CD4-positive, alpha-beta T cell treated with Interleukin-12 subunit alpha and Interleukin-12 subunit beta, for 1 hour (primary cell): ENCODE data around the gene SIT1.
A peak's percentile ranks its signal among the peaks of the same experiment; 100 is the strongest.

ENCODE experiments used
- DNase-seq: peaks from one replicate; pipeline ENCODE4 v3.0.0-alpha.2; 2020

SIT1 gene

GRCh38 chr9:35650341-35651158 is at the start of gene SIT1:
TSS of gene SIT1 (minus strand) at chr9:35650931. CDS start at chr9:35650853, 78 bp downstream.
- DNase-seq: peak; percentile 48

- DNase-seq: no peak
Observed at GRCh38 chr9:35700031-35700430, 49.3 kb upstream of the SIT1 start.

- no peak for DNase-seq
Observed at GRCh38 chr9:35698231-35698630, 47.5 kb upstream of the SIT1 start.

DNA sequence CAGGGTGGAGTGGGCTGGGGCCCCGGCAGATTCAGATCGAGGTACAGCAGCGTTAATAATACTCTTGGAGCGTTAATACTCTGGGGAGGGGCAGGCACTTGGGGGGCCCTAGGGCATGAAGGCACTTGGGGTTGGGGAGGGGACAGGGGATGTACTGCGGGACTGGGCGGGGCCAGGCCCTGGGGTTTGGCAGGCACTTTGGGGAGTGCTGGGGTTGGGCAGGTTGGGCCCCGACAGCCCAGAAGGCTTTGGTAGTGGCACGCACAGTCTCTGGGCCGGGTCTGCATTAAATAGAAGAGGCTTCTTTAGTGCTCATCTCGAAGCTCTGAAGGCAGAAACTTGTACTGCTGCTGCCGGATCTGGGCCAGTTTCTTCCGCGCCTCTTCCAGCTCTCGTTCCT is 46.8 kb upstream of the SIT1 start:
- DNase-seq: no peak

- peak; percentile 71 for DNase-seq
Observed at GRCh38 chr9:35696520-35697215, 45.9 kb upstream of the SIT1 start.

GRCh38 chr9:35695943-35696401 is 45.2 kb upstream of the SIT1 start:
- no peak for DNase-seq

DNA sequence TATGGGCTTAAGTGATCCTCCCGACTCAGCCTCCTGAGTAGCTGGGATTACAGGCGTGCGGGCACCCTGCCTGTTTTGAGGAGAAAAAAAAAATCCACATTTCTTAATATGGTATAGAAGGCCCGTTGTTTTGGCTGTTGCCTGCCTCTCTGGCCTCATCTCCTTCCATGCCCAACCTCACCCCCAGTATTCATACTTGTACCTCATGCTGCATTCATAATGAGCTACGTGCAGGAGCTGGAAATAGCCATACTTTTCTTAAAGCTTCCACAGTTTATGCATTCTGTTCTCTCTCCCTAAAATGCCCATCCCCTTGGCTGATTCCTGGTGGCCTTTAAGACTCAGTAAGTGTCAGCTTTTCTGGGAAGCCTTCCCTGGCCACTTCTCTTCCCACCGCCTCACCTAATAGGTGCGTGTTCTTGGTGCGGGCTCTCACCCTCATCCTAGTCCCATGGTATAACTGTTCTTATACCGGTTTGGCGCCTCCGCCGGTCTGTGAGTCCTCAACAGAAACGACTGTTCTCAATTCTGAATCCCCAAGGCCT is 41.1 kb upstream of the SIT1 start:
- no peak for DNase-seq

DNA sequence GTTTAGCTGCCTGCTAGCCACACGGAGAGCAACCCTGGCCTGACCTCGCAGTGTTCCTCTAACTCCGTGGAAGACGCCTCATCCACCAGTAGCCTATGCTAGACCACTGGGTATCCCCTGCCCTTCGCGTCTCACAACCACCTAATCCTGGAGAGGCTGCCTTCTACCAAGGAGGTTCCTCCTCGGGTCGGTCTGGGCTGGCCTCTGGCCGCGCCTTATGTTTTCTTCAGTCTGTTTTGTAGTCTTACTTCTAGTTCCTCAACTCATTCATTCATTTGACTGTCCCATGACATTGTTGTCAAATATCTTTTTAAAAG is 40.6 kb upstream of the SIT1 start:
- no peak for DNase-seq

DNA sequence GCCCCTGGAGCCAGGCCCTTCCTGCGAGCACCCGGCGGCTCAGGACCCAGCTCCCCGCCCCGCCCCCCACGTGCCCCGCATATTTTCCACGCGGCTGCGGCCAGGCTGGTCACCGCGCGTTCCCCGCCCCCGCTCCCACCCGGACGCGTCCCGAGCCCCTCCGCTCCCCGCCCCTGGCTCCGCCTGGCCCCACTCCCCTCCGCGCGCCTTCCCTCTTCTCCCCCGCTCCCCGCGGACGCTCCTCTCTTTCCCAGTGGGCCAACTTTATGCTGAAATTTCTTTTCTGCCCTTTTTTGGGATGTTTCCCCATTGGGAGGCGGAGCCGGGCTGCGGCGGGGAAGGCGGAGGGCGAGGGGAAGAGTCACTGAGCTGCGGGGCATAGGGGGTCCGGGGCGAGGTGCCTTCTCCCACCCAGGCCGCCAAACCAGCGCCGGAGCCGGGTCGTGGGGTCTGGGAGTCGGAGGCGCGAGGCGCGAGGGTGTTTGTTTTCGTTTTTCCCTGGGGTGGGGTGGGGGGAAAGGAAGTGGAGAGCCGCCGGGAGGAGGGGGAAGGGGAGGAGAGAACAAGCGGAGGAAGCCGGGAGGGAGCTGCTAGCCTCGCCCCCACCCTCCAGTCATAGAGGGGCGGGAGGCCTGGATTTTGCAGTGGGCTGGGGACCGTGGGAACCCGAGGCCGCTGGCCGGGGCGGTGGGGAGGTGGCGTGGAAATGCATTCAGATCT is 40.0 kb upstream of the SIT1 start:
- DNase-seq: peak; percentile 32

DNA sequence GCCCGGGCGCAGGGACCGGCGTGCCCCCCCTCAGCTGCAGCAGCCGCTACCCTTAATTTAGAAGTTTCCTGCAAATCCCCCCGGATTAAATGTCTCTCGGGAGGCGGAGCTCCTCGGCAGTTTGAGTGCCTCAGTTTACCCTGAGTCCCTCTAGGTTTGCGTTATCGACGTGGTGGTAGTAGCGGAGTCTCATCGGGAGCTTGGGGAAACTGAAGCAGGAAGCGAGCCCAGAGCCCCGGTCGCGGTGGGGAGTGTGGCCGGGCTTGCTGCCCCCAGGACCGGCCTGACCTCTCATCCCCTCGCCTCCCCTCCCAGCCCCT is 39.5 kb upstream of the SIT1 start:
- no peak for DNase-seq

- DNase-seq: no peak
Observed at GRCh38 chr9:35689542-35690293, 39.0 kb upstream of the SIT1 start, which contains the start of gene TPM2. TSS of gene TPM2 (minus strand) at chr9:35689925. CDS start at chr9:35689817, 108 bp downstream.

- DNase-seq: no peak
Observed at GRCh38 chr9:35688558-35689541, 38.1 kb upstream of the SIT1 start.

DNA sequence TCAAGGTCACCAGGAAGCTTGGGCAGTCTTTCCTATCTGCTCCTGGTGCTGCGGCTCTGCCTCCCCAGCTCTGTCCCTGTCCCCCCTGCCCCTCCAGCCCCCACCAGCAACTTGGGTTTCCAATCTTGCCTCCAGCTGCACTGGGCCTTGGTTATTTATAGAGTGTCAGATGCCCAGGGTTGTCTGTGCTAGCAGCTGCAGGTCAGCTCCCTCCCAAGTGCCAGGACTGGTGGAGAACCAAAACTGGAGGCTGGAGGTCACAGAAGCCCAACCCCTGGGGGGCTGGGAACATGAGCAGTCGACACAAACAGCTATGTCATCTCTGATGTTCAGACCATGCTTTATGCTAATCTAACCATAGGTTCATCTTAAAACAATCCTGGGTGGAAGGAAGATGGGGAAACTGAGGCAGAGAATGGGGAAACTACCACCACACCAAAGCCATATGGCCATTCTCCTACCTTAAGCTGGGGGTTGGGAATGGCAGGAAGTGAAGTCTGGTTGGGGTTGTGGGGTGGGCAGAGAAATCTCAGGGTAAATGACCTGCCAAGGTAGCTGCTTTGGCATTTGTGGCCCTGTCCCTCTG is 37.3 kb upstream of the SIT1 start:
- DNase-seq: no peak

GRCh38 chr9:35687306-35687705 is 36.6 kb upstream of the SIT1 start:
- no peak for DNase-seq

DNA sequence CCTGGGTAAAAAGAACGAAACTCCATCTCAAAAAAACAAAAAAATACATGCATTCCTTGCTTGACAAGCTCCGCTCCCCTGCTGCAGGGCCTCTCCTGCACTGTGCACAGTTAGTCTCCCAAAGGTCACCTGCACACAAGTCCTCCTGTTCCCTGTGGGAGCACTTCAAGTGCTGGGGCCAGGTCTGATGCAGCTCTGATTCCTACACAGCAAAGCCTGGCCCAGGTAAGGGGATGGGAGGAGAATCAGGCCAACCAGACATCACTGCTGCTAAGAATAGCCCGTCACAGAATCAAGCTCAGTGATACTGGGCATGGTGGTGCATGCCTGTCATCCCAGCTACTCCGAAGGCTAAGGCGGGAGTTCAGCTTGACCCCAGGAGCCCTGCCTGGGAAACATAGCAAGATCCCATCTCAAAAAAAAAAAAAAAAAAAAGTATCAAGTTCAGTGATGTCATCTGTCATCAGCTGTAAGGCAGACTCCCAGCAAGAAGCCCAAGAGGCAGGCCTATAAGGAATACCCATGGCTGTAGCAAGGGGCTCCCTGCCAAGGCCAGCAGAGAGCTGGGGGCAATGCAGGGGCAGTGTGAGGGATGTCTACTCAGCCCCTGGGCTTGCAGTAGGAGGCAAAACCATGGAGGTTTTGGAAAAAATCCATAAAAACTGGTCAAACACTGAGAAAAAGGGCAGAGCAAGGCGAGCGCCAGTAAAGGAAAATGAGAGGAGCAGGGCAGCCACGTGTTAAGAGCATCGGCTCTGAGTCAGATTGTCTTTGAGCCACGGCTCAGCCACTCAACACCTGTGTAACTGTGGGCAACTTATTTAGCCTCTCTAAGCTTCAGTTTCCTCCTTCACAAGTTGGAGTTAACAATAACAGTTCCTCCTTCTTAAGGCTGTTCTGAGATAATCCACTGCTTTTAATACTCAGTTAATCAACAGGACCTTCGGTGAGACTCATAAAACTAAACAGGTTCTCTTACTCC is 35.8 kb upstream of the SIT1 start:
- no peak for DNase-seq

DNA sequence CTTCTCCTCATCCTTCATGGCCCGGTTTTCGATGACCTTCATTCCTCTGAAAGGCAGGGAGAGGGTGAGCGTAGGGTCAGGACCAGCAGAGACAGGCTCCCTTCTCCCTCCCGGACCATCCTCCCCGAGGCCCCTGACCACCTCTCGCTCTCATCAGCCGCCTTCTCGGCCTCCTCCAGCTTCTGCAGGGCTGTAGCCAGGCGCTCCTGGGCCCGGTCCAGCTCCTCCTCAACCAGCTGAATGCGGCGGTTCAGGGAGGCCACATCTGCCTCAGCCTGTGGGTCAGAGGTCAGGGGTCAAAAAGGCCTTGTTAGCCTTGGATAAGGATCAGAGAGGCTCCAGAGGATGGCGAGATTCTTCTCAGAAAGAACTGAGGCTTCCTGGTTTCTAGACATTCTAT is 34.8 kb upstream of the SIT1 start:
- no peak for DNase-seq

DNA sequence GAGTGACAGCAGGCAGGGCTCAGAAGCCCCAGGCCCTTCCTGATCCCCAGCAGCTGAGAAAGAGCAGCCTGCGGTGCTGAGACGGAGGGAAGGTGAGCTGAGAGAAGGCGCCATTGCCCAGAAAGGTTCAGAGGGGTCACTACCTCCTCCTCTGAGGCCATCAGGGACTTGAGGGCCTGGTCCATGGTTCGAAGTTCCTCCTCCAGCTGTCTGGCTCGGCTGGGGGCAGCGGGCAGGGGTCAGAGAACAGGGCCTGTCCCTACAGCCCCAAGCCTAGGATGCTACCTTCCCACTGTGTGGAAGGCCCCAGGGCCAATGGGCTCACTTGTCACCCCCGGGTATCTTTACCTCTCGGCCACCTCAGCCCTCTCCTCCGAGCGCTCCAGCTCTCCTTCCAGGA is 34.2 kb upstream of the SIT1 start:
- no peak for DNase-seq

GRCh38 chr9:35683323-35683722 is 32.6 kb upstream of the SIT1 start:
- DNase-seq: no peak

DNA sequence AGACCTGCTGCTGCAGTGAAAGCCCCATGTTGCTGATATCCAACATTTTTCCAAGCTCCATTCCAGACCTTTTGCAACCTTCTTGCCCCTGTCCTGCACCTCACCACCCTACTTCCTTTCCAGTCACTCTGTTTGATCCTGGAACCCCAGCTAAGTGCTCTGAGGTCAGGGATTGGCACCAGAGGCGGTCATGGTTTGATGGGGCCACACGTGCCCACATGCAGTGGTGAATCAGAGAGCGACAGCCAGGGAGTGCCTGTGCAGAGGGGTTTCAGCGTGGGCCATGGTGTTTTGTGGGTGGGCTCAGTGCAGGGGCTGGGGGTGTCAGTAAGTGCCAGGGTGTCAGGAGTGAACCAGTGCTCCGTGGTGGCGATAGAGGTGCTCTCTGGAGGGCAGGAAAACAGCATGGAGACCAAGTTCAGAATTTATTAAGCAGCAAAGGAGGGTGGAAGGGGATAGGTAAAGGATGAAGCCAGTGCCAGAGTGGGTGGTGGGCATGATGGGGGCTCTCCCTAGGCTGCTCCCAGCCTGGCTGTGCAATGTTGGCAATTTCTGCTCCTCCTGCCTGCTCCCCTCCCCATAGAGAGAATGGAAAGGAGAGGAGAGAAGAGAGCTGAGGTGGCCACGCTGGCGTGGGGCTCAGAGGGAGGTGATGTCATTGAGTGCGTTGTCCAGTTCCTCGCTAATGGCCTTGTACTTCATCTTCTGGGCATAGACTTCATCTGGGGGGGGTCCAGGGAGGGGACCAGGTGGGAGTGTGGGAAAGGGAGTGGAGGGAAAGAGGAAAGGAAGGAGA is 32.0 kb upstream of the SIT1 start:
- no peak for DNase-seq
